Epithelial cell of proximal tubule (primary cell): ENCODE measurements around the gene SLC12A6. TPM values are rescaled to one million over a fixed set of nuclear protein-coding genes. Genes with fewer than 3 reads are reported as not detected.

Source experiments
- DNase-seq: peaks from one replicate; pipeline ENCODE4 v3.0.0-alpha.2; 2011; ENCODE audit warnings: low read depth
- H3K4me3 ChIP-seq: 2 replicates; pipeline ENCODE4 v1.5.1; 2011; ENCODE audit warnings: low read depth, mild to moderate bottlenecking, low read length
- CTCF ChIP-seq: conservative IDR thresholded peaks from 2 replicates; pipeline ENCODE4 v1.5.1; 2012; ENCODE audit warnings: low read depth, mild to moderate bottlenecking, low read length
- total RNA-seq: library from RNA; depleted of rRNA; stranded (reverse); fragments of >200 nt; gene quantifications from 2 replicates; pipeline ENCODE4 v1.2.3, GENCODE V29; 2015

SLC12A6 gene
- total RNA-seq, 1 donor from 2014 or later: 8.3 TPM

DNA sequence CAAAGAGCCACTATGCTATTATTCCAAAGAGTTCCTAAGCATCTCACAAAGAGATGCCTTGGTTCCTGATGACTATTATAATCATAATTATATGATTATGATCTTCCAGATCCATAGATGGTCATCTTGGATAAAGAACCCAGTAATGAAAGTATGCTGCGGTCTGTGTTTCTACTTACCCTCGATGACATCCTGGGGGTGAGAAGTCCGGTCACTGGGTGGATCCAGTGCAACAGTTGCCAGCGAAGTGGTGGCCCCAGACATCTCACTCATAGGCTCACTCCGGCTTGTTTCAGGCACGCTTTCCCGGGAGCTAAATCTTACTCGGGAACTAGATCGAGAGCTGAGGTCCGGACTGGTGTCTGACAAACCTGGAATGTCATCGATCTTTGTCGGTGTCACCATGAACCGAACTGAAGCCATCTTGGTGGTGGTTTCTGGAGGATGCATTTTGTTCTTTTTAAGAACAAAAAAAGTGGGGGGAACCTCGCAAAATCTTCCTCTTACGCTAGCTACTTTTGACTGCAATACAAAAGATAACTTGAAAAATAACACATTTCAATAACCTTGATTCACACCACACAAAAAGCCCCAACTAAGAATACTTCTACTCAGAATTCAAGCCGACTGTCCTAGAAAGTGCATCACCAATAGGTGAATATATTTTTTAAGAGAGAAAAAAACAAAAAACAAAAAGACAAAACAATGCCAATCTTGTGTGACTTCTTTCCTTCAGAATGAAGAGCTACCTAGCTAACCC is 1.2 kb downstream of the SLC12A6 start:
- H3K4me3 ChIP-seq: peak overlapping the region; percentile 93
- TF ChIP-seq CTCF: no peak
- no peak for DNase-seq

- TF ChIP-seq CTCF: no peak
- peak overlapping the region; percentile 5 for H3K4me3 ChIP-seq
- no peak for DNase-seq
These were observed 2.2 kb downstream of the SLC12A6 start for GRCh38 chr15:34335176-34336032.

DNA sequence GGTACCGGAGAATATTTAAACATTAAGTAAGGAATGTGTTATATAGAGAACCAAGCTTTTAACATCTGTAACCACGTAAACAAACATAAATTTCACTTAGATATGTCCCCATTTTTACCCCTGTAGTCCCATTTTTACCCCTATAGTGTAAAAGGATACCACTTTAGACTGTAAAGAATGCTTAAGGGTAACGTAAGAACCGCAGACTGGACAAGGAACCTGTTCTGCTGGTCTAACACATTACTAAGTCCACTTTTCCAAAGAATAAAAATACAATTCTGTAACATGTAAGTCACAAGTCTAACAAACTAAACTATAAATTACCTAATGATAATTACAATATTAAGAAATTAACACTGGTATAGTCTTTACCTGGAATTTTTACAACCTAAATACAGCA is 2.9 kb downstream of the SLC12A6 start:
- DNase-seq: no peak
- no peak for TF ChIP-seq CTCF
- peak overlapping the region; percentile 0 for H3K4me3 ChIP-seq

DNA sequence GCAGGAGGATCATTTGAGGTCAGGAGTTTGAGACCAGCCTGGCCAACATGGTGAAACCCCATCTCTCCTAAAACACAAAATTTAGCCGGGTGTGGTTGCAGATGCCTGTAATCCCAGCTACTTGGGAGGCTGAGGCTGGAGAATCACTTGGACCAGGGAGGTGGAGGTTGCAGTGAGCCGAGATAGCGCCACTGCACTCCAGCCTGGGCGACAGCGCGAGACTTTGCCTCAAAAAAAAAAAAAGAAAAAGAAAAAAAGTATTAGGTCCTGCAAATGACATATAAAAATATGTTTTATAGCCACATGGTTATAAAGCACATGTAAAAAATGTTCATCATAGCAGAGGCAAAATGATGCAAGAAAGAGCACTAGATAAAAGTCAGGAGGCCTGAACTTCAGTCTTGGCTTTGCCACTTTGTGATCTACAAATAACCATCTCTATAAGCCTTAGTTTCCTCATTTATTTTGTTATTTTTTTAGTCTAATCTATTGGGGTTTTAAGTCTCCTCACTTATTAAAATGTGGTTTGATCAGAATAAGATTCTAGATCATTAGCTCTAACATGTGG is 4.9 kb downstream of the SLC12A6 start:
- DNase-seq: no peak
- H3K4me3 ChIP-seq: no peak overlapping the region
- TF ChIP-seq CTCF: no peak

DNA sequence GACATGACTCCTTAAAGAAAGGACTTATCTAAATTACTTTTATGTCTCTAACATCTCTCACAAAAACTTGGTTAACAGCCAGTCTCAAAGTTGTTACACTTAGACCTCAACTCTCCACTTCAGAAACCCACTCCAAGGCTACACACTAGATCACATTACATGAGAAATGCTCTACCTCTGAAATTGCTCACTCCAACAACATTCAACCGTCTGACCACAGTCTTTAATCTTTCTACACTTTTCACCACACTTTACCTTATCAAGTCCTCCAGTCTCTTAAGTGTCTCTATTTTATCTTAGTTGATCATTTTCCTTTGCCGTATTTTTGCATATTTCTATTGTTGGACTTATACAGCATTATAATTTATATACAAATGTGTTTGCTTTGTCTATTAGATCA is 5.8 kb downstream of the SLC12A6 start:
- no peak for DNase-seq

DNA sequence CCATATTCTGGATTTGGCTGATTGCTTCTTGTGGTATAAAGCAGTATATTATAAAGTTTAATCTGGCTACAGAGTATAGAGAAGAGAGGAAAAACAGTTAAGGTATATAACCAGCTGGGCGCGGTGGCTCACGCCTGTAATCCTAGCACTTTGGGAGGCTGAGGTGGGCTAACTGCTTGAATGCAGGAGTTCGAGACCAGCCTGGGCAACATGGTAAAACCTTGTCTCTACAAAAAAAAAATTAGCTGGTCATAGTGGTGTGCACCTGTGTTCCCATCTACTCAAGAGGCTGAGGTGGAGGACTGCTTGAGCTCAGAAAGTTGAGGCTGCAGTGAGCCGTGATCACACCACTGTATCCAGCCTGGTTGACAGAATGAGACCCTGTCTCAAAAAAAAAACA is 7.3 kb downstream of the SLC12A6 start:
- H3K4me3 ChIP-seq: no peak overlapping the region
- no peak for DNase-seq
- no peak for TF ChIP-seq CTCF

More for the DNA sequence above, 5.8 kb downstream of the SLC12A6 start:
- TF ChIP-seq CTCF: no peak
- H3K4me3 ChIP-seq: no peak overlapping the region
